ENCODE results near the gene PPAT. TPM values are rescaled to one million over a fixed set of nuclear protein-coding genes. Genes with fewer than 3 reads are reported as not detected.
"Not testable (repeated sequence)": the region's sequence is repeated elsewhere in the genome, so short reads cannot be mapped to it uniquely, and the experiment has no call there.

Gene PPAT
- total RNA-seq: 4.7 TPM

- DNase-seq (ENCODE audit: low spot score) (peak; percentile 98), ATAC-seq (peak; percentile 89)
Observed at GRCh38 chr4:56435140-56435926, at the start of gene PPAT. Gene PPAT, minus strand, starts transcription at chr4:56435615. Its CDS starts 138 bp downstream, at chr4:56435477.

GRCh38 chr4:56480691-56481090, 45.3 kb upstream of the PPAT start:
- ATAC-seq (no peak), DNase-seq (ENCODE audit: low spot score) (no peak)

- DNase-seq (ENCODE audit: low spot score): no peak
- ATAC-seq: no peak
Observed at GRCh38 chr4:56477192-56477702, 41.8 kb upstream of the PPAT start.

- ATAC-seq (no peak), DNase-seq (ENCODE audit: low spot score) (no peak)
Observed at GRCh38 chr4:56475917-56476316, 40.5 kb upstream of the PPAT start.

- ATAC-seq (no peak), DNase-seq (ENCODE audit: low spot score) (no peak)
Observed at GRCh38 chr4:56469489-56470210, 34.2 kb upstream of the PPAT start.

- DNase-seq (ENCODE audit: low spot score): no peak
- ATAC-seq: peak; percentile 82
Observed at GRCh38 chr4:56468097-56468422, 32.6 kb upstream of the PPAT start.

GRCh38 chr4:56467284-56468096, 32.1 kb upstream of the PPAT start, which contains the start of gene SRP72:
Gene SRP72, plus strand, starts transcription at chr4:56467617. Its CDS starts 19 bp downstream, at chr4:56467636.
- ATAC-seq (peak; percentile 98), DNase-seq (ENCODE audit: low spot score) (peak; percentile 85)

GRCh38 chr4:56466910-56467283, 31.5 kb upstream of the PPAT start:
- no peak for DNase-seq (ENCODE audit: low spot score)
- ATAC-seq: no peak

GRCh38 chr4:56466296-56466761, 30.9 kb upstream of the PPAT start:
- DNase-seq (ENCODE audit: low spot score); ATAC-seq: not testable (repeated sequence)

- DNase-seq (ENCODE audit: low spot score): no peak
Observed at GRCh38 chr4:56465599-56466295, 30.3 kb upstream of the PPAT start.

GRCh38 chr4:56464581-56464980, 29.2 kb upstream of the PPAT start:
- DNase-seq (ENCODE audit: low spot score) (no peak), ATAC-seq (no peak)

More at GRCh38 chr4:56465599-56466295, 30.3 kb upstream of the PPAT start:
- ATAC-seq: no peak

- DNase-seq (ENCODE audit: low spot score) (no peak), ATAC-seq (no peak)
Observed at GRCh38 chr4:56463711-56464110, 28.3 kb upstream of the PPAT start.

GRCh38 chr4:56462157-56462556, 26.7 kb upstream of the PPAT start:
- no peak for ATAC-seq

GRCh38 chr4:56460085-56460484, 24.7 kb upstream of the PPAT start:
- DNase-seq (ENCODE audit: low spot score) (no peak), ATAC-seq (no peak)

More at GRCh38 chr4:56462157-56462556, 26.7 kb upstream of the PPAT start:
- no peak for DNase-seq (ENCODE audit: low spot score)

- ATAC-seq (no peak), DNase-seq (ENCODE audit: low spot score) (no peak)
Observed at GRCh38 chr4:56450342-56450741, 14.9 kb upstream of the PPAT start.

- not testable (repeated sequence) for DNase-seq (ENCODE audit: low spot score); ATAC-seq
Observed at GRCh38 chr4:56449475-56449874, 14.1 kb upstream of the PPAT start.

- DNase-seq (ENCODE audit: low spot score): no peak
- ATAC-seq: no peak
Observed at GRCh38 chr4:56448301-56448700, 12.9 kb upstream of the PPAT start.

GRCh38 chr4:56445699-56446098, 10.3 kb upstream of the PPAT start:
- no peak for DNase-seq (ENCODE audit: low spot score)
- ATAC-seq: no peak

GRCh38 chr4:56444719-56445118, 9.3 kb upstream of the PPAT start:
- DNase-seq (ENCODE audit: low spot score) (no peak), ATAC-seq (peak; percentile 56)

GRCh38 chr4:56440983-56441382, 5.6 kb upstream of the PPAT start:
- no peak for DNase-seq (ENCODE audit: low spot score)
- no peak for ATAC-seq

Measured in left lobe of liver (tissue), 2 donors.